ENCODE results near the gene RBBP9.

The RBBP9 gene

DNA sequence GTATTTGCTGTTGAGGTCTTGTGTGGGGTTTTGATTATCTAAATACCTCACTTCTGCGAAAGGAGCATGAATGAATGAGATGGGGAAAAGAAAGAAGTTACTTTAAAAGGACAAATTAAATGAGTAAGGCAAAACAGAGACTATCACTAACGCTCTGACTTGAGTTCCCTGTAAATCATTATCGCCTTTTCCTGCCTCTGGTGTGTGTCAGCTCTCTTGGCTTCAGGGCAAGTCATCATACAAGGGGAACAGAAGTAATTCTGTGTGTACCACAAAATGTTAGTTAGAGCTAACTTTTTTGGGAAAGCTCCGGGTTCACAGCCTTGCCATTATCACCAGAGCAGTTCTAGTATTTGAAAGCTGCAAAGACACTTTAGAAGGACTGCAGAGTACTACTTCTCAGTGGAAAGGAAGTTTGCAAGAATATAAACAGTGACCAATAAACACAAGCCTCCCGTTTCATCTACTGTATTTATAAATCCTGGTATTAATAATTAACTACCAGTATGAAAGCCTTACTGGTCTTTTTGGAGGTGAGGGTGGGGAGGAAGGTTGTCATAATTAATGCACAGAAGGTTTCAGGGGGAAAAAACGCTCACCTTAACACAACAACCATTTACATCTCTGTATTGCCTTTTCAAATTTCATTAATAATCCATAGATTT is 31.4 kb downstream of the RBBP9 start:
- H3K27ac ChIP-seq (ENCODE audit: low read length, poor library complexity, severe bottlenecking) = peak overlapping the region; percentile 92
- no peak overlapping the region for H2BK12ac ChIP-seq (ENCODE audit: low read length in 2 of 2)
- no peak overlapping the region for H2BK15ac ChIP-seq (ENCODE audit: low read depth, poor library complexity, severe bottlenecking)
- peak overlapping the region; percentile 92 for H3K9ac ChIP-seq (ENCODE audit: low read length)
- H3K27me3 ChIP-seq (ENCODE audit: control insufficient read depth in 1 of 2, insufficient read depth in 1 of 2, low read length in 2 of 2) = no peaks in the 10 kb centered on the region
- peak overlapping the region; percentile 80 for H3K4me2 ChIP-seq (ENCODE audit: low read length, poor library complexity, severe bottlenecking)
- no peak overlapping the region for H4K91ac ChIP-seq (ENCODE audit: low read length)
- peaks cover 15% of the 10 kb centered on the region for H3K79me1 ChIP-seq (replicated peaks; ENCODE audit: low read length, poor library complexity, severe bottlenecking)
- no peak overlapping the region for H2BK120ac ChIP-seq (ENCODE audit: low read depth, low read length)
- H2AFZ ChIP-seq (ENCODE audit: low read depth, low read length) = no peak overlapping the region
- no peak overlapping the region for H2AK5ac ChIP-seq (ENCODE audit: low read length, severe bottlenecking)
- no peak overlapping the region for H3K4ac ChIP-seq (ENCODE audit: low read depth in 1 of 2, low read length in 2 of 2)
- no peak overlapping the region for H2BK5ac ChIP-seq (ENCODE audit: low read depth, low read length, poor library complexity, severe bottlenecking)
- DNase-seq = no peak
- H3K4me3 ChIP-seq (ENCODE audit: insufficient read depth in 1 of 2, low read depth in 1 of 2, low read length in 2 of 2) = peak overlapping the region in 1 of 2 experiments; percentile 92
- H3K18ac ChIP-seq (ENCODE audit: low read depth in 1 of 2, low read length in 2 of 2) = no peak overlapping the region
- H4K8ac ChIP-seq (ENCODE audit: low read length) = no peak overlapping the region
- no peak overlapping the region for H3K23ac ChIP-seq (ENCODE audit: low read length in 2 of 2)
- H3K14ac ChIP-seq (ENCODE audit: low read length in 2 of 2) = no peak overlapping the region
- H3K9me3 ChIP-seq (ENCODE audit: control insufficient read depth, low read length) = no peaks in the 10 kb centered on the region
- WGBS = 58% methylated on average over 5 of the region's 6 CpGs
- peaks cover 0 to 18% of the 10 kb centered on the region in 2 experiments for H3K36me3 ChIP-seq (ENCODE audit: control insufficient read depth in 1 of 2, insufficient read depth in 2 of 2, low read depth in 1 of 2, low read length in 2 of 2)
- peaks cover 2% of the 10 kb centered on the region for H3K4me1 ChIP-seq (ENCODE audit: control insufficient read depth, insufficient read depth, low read depth, low read length)

DNA sequence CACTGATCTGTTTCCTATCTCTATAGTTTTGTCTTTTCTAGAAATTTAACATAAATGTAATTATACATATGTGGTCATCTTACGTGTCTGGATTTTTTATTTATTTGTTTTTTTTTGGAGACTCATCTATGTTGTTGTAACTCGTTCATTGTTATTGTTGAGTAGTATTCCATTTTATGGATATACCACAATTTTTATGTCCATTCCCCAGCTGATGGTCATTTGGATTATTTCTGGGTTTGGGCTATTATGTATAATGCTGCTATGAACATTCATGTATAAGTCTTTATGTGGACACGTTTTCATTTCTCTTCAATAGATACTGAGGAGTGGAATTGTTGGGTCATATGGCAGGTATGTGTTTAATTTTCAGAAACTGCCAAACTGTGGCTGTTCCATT is 40.4 kb downstream of the RBBP9 start:
- H3K4me1 ChIP-seq (ENCODE audit: control insufficient read depth, insufficient read depth, low read depth, low read length) = no peaks in the 10 kb centered on the region
- H4K8ac ChIP-seq (ENCODE audit: low read length) = no peak overlapping the region
- no peak overlapping the region for H2AFZ ChIP-seq (ENCODE audit: low read depth, low read length)
- peaks cover 0 to 3% of the 10 kb centered on the region in 2 experiments for H3K36me3 ChIP-seq (ENCODE audit: control insufficient read depth in 1 of 2, insufficient read depth in 2 of 2, low read depth in 1 of 2, low read length in 2 of 2)
- H3K23ac ChIP-seq (ENCODE audit: low read length in 2 of 2) = no peak overlapping the region
- no peak overlapping the region for H2BK120ac ChIP-seq (ENCODE audit: low read depth, low read length)
- H3K4ac ChIP-seq (ENCODE audit: low read depth in 1 of 2, low read length in 2 of 2) = no peak overlapping the region
- no peak overlapping the region for H2BK12ac ChIP-seq (ENCODE audit: low read length in 2 of 2)
- no peak for DNase-seq
- H3K79me1 ChIP-seq (replicated peaks; ENCODE audit: low read length, poor library complexity, severe bottlenecking) = peaks cover 3% of the 10 kb centered on the region
- no peak overlapping the region for H3K4me2 ChIP-seq (ENCODE audit: low read length, poor library complexity, severe bottlenecking)
- H3K9me3 ChIP-seq (ENCODE audit: control insufficient read depth, low read length) = peaks cover 3% of the 10 kb centered on the region
- H3K27me3 ChIP-seq (ENCODE audit: control insufficient read depth in 1 of 2, insufficient read depth in 1 of 2, low read length in 2 of 2) = no peaks in the 10 kb centered on the region
- H3K27ac ChIP-seq (ENCODE audit: low read length, poor library complexity, severe bottlenecking) = no peak overlapping the region
- WGBS = 80% methylated on average over 1 of the region's 3 CpGs
- H3K14ac ChIP-seq (ENCODE audit: low read length in 2 of 2) = no peak overlapping the region
- no peak overlapping the region for H2BK15ac ChIP-seq (ENCODE audit: low read depth, poor library complexity, severe bottlenecking)
- H2AK5ac ChIP-seq (ENCODE audit: low read length, severe bottlenecking) = no peak overlapping the region
- no peak overlapping the region for H3K18ac ChIP-seq (ENCODE audit: low read depth in 1 of 2, low read length in 2 of 2)
- H3K4me3 ChIP-seq (ENCODE audit: insufficient read depth in 1 of 2, low read depth in 1 of 2, low read length in 2 of 2) = no peak overlapping the region
- no peak overlapping the region for H2BK5ac ChIP-seq (ENCODE audit: low read depth, low read length, poor library complexity, severe bottlenecking)
- no peak overlapping the region for H3K9ac ChIP-seq (ENCODE audit: low read length)
- H4K91ac ChIP-seq (ENCODE audit: low read length) = no peak overlapping the region

DNA sequence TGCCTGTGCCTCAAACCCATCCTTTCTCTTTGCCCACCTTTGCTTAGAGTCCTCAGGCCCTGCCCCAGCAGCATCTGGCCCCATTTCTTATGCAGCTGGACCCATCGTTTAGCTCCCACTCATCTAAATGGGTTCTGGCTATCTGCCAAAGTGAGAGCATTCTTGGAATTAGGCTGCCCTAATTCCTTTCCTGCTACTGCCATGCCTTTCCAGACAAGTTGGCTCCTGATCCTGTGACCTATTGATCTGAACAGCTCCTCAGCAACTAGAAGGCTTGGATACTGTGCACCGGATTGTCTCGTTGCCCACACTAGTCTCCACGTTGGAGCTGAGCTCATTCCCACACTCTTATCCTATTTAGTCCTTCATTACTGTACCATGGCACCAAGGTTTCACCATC is 53.1 kb downstream of the RBBP9 start:
- H3K9me3 ChIP-seq (ENCODE audit: control insufficient read depth, low read length) = no peaks in the 10 kb centered on the region
- no peaks in the 10 kb centered on the region for H3K79me1 ChIP-seq (replicated peaks; ENCODE audit: low read length, poor library complexity, severe bottlenecking)
- no peak overlapping the region for H3K4me3 ChIP-seq (ENCODE audit: insufficient read depth in 1 of 2, low read depth in 1 of 2, low read length in 2 of 2)
- WGBS = 73% methylated on average over 4 of the region's 4 CpGs
- H3K27me3 ChIP-seq (ENCODE audit: control insufficient read depth in 1 of 2, insufficient read depth in 1 of 2, low read length in 2 of 2) = no peaks in the 10 kb centered on the region
- no peak overlapping the region for H2BK120ac ChIP-seq (ENCODE audit: low read depth, low read length)
- H3K18ac ChIP-seq (ENCODE audit: low read depth in 1 of 2, low read length in 2 of 2) = no peak overlapping the region
- DNase-seq = peak; percentile 6
- peaks cover 2% of the 10 kb centered on the region for H3K4me1 ChIP-seq (ENCODE audit: control insufficient read depth, insufficient read depth, low read depth, low read length)
- no peak overlapping the region for H4K91ac ChIP-seq (ENCODE audit: low read length)
- H3K23ac ChIP-seq (ENCODE audit: low read length in 2 of 2) = no peak overlapping the region
- H3K36me3 ChIP-seq (ENCODE audit: control insufficient read depth in 1 of 2, insufficient read depth in 2 of 2, low read depth in 1 of 2, low read length in 2 of 2) = no peaks in the 10 kb centered on the region
- no peak overlapping the region for H2BK15ac ChIP-seq (ENCODE audit: low read depth, poor library complexity, severe bottlenecking)
- no peak overlapping the region for H2BK5ac ChIP-seq (ENCODE audit: low read depth, low read length, poor library complexity, severe bottlenecking)
- H2BK12ac ChIP-seq (ENCODE audit: low read length in 2 of 2) = no peak overlapping the region
- H2AFZ ChIP-seq (ENCODE audit: low read depth, low read length) = no peak overlapping the region
- no peak overlapping the region for H3K14ac ChIP-seq (ENCODE audit: low read length in 2 of 2)
- no peak overlapping the region for H2AK5ac ChIP-seq (ENCODE audit: low read length, severe bottlenecking)
- no peak overlapping the region for H4K8ac ChIP-seq (ENCODE audit: low read length)
- no peak overlapping the region for H3K4ac ChIP-seq (ENCODE audit: low read depth in 1 of 2, low read length in 2 of 2)
- no peak overlapping the region for H3K9ac ChIP-seq (ENCODE audit: low read length)
- no peak overlapping the region for H3K4me2 ChIP-seq (ENCODE audit: low read length, poor library complexity, severe bottlenecking)
- H3K27ac ChIP-seq (ENCODE audit: low read length, poor library complexity, severe bottlenecking) = no peak overlapping the region

DNA sequence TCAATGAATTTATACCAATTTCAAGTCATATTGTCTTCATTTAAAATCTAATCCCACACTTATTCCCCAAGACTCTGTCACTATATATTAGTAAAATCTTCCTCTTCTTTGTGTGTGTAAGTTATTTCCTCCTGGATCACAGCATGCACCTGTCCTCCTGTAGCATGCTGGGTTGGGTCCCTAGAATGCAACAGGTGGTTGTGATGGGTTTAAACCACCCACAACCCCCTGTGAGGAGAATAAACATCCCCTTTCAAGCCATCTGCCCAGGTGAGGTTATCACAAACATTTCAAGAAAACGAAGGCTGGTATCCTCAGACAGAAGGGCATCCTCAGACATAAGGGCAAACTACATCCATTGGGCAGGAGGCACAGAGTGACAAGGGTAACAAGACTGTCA is 56.6 kb downstream of the RBBP9 start:
- WGBS = 4% methylated on average over 1 of the region's 1 CpG
- H3K23ac ChIP-seq (ENCODE audit: low read length in 2 of 2) = no peak overlapping the region
- H2BK15ac ChIP-seq (ENCODE audit: low read depth, poor library complexity, severe bottlenecking) = no peak overlapping the region
- no peak overlapping the region for H2AFZ ChIP-seq (ENCODE audit: low read depth, low read length)
- no peak overlapping the region for H2BK5ac ChIP-seq (ENCODE audit: low read depth, low read length, poor library complexity, severe bottlenecking)
- H4K91ac ChIP-seq (ENCODE audit: low read length) = no peak overlapping the region
- no peaks in the 10 kb centered on the region for H3K27me3 ChIP-seq (ENCODE audit: control insufficient read depth in 1 of 2, insufficient read depth in 1 of 2, low read length in 2 of 2)
- H4K8ac ChIP-seq (ENCODE audit: low read length) = no peak overlapping the region
- no peak overlapping the region for H3K14ac ChIP-seq (ENCODE audit: low read length in 2 of 2)
- DNase-seq = no peak
- no peak overlapping the region for H3K4me3 ChIP-seq (ENCODE audit: insufficient read depth in 1 of 2, low read depth in 1 of 2, low read length in 2 of 2)
- no peak overlapping the region for H2AK5ac ChIP-seq (ENCODE audit: low read length, severe bottlenecking)
- no peaks in the 10 kb centered on the region for H3K36me3 ChIP-seq (ENCODE audit: control insufficient read depth in 1 of 2, insufficient read depth in 2 of 2, low read depth in 1 of 2, low read length in 2 of 2)
- no peak overlapping the region for H3K18ac ChIP-seq (ENCODE audit: low read depth in 1 of 2, low read length in 2 of 2)
- no peaks in the 10 kb centered on the region for H3K79me1 ChIP-seq (replicated peaks; ENCODE audit: low read length, poor library complexity, severe bottlenecking)
- H3K4me2 ChIP-seq (ENCODE audit: low read length, poor library complexity, severe bottlenecking) = no peak overlapping the region
- H2BK12ac ChIP-seq (ENCODE audit: low read length in 2 of 2) = no peak overlapping the region
- no peak overlapping the region for H3K27ac ChIP-seq (ENCODE audit: low read length, poor library complexity, severe bottlenecking)
- peaks cover 2% of the 10 kb centered on the region for H3K4me1 ChIP-seq (ENCODE audit: control insufficient read depth, insufficient read depth, low read depth, low read length)
- H3K9me3 ChIP-seq (ENCODE audit: control insufficient read depth, low read length) = no peaks in the 10 kb centered on the region
- no peak overlapping the region for H3K4ac ChIP-seq (ENCODE audit: low read depth in 1 of 2, low read length in 2 of 2)
- no peak overlapping the region for H2BK120ac ChIP-seq (ENCODE audit: low read depth, low read length)
- no peak overlapping the region for H3K9ac ChIP-seq (ENCODE audit: low read length)
